HepG2 (cell line): ENCODE results near the gene CREB3. TPM values are rescaled to one million over a fixed set of nuclear protein-coding genes. Genes with fewer than 3 reads are reported as not detected.

Experiments used
- ATAC-seq: fragments of 200-7000 bp; cut with Tn5 transposase; 3 replicates; pipeline ENCODE4 v1.9.1; 2020; ENCODE audit warnings: mild to moderate bottlenecking, moderate library complexity
- BruUV-seq: library from RNA; stranded (reverse); fragments of 400-500 nt; replicated peaks from 2 replicates; lab custom pipeline; 2021; lab: Mats Ljungman, UMichigan
- CTCF ChIA-PET: fragments of 300-600 bp; formaldehyde crosslinking; extraction: SDS; loops from one replicate; lab custom pipeline; 2021; ENCODE audit warnings: low total read pairs, inconsistent platforms, low intra/inter-chr PET ratio; lab: Yijun Ruan, JAX
- POLR2A ChIA-PET: fragments of 350-600 bp; sonication (Branson Sonifier 250); formaldehyde crosslinking; loops from one replicate; lab custom pipeline; 2020; ENCODE audit warnings: antibody characterized with exemption, inconsistent platforms; lab: Yijun Ruan, JAX
- DNase-seq: peaks from one replicate; pipeline ENCODE4 v3.0.0-alpha.2; 2015; ENCODE audit warnings: low spot score
- FAIRE-seq: peaks from 3 replicates; lab custom pipeline; 2011; peaks lifted over from hg19 to GRCh38; lab: Jason Lieb, UNC
- H2AFZ ChIP-seq: one replicate; pipeline ENCODE4 v1.6.1; 2011; ENCODE audit warnings: low read length, inconsistent platforms
- H3K27ac ChIP-seq: fragments of 300-600 bp; 3 replicates; pipeline ENCODE4 v1.8.0; 2011; ENCODE audit warnings: mixed run types, mild to moderate bottlenecking, mixed read lengths, low read length, inconsistent platforms; ENCODE audit not compliant: insufficient read depth; ENCODE audit errors: extremely low read length
- H3K27me3 ChIP-seq, 2 experiments: fragments of 200-600 bp in 1 of 2; 2 replicates in 1 of 2; 3 replicates in 1 of 2; pipeline versions ENCODE4 v1.6.0 to v1.8.0; 2011; ENCODE audit warnings: low read length in 2 of 2, mild to moderate bottlenecking in 2 of 2, moderate library complexity in 2 of 2, inconsistent platforms in 1 of 2; ENCODE audit not compliant: insufficient read depth in 2 of 2, control insufficient read depth in 1 of 2
- H3K36me3 ChIP-seq, 2 experiments: fragments of 200-600 bp in 1 of 2; replicated peaks in 1 of 2; 2 replicates in 1 of 2; 3 replicates in 1 of 2; pipeline versions ENCODE4 v1.5.1 to v1.8.0; 2011; ENCODE audit warnings: low read length in 2 of 2, inconsistent platforms in 1 of 2; ENCODE audit not compliant: insufficient read depth in 2 of 2, control insufficient read depth in 1 of 2
- H3K4me1 ChIP-seq: 2 replicates; pipeline ENCODE4 v1.5.1; 2012; ENCODE audit warnings: low read length, inconsistent platforms; ENCODE audit not compliant: insufficient read depth
- H3K4me2 ChIP-seq: 2 replicates; pipeline ENCODE4 v1.6.0; 2011; ENCODE audit warnings: low read depth, low read length, inconsistent platforms
- H3K4me3 ChIP-seq, 3 experiments: fragments of 200-600 bp in 1 of 3; sonication (generic), shearing (Covaris generic) in 1 of 3; replicated peaks in 1 of 3; 2 replicates each; pipeline ENCODE4 v1.5.1; 2011 to 2016; ENCODE audit warnings: low read length in 3 of 3, inconsistent platforms in 2 of 3, low read depth in 2 of 3, mild to moderate bottlenecking in 2 of 3, control low read depth in 1 of 3, mixed read lengths in 1 of 3; ENCODE audit not compliant: insufficient read depth in 1 of 3
- H3K79me2 ChIP-seq: one replicate; pipeline ENCODE4 v1.6.1; 2011; ENCODE audit warnings: low read length, inconsistent platforms; ENCODE audit not compliant: insufficient read depth
- H3K9ac ChIP-seq: 2 replicates; pipeline ENCODE4 v1.6.0; 2011; ENCODE audit warnings: mild to moderate bottlenecking, low read depth, low read length, inconsistent platforms; ENCODE audit not compliant: insufficient read depth
- H3K9me3 ChIP-seq: 2 replicates; pipeline ENCODE4 v1.5.1; 2012; ENCODE audit warnings: mild to moderate bottlenecking, low read length
- H4K20me1 ChIP-seq: 2 replicates; pipeline ENCODE4 v1.6.0; 2011; ENCODE audit warnings: inconsistent platforms, mild to moderate bottlenecking, low read length, moderate library complexity; ENCODE audit not compliant: insufficient read depth
- ARNTL ChIP-seq: sonication (generic); formaldehyde crosslinking; IDR thresholded peaks from 2 replicates; pipeline ENCODE4 v1.4.0; 2020; ENCODE audit warnings: mild to moderate bottlenecking, missing genetic modification reagents
- ATF7-NPFF ChIP-seq: sonication (generic); formaldehyde crosslinking; IDR thresholded peaks from 2 replicates; pipeline ENCODE4 v1.8.1; 2023; ENCODE audit warnings: mild to moderate bottlenecking, low read depth, missing genetic modification reagents, moderate library complexity
- SMAD1 ChIP-seq: sonication (generic); formaldehyde crosslinking; IDR thresholded peaks from 2 replicates; pipeline ENCODE4 v1.4.0; 2020; ENCODE audit warnings: missing genetic modification reagents, low read depth, mild to moderate bottlenecking, borderline replicate concordance
- ZFP36L1 ChIP-seq: sonication (generic); formaldehyde crosslinking; IDR thresholded peaks from 2 replicates; pipeline ENCODE4 v1.8.0; 2022; ENCODE audit warnings: mild to moderate bottlenecking, missing genetic modification reagents, moderate library complexity
- ZNF383 ChIP-seq: sonication (generic); formaldehyde crosslinking; IDR thresholded peaks from 2 replicates; pipeline ENCODE4 v1.4.0; 2020; ENCODE audit warnings: missing genetic modification reagents, mild to moderate bottlenecking, borderline replicate concordance
- WGBS: methylation state at CpG from one replicate; pipeline ENCODE4 v1.1.6; 2017; ENCODE audit warnings: low lambda C conversion rate; 5-methylcytosine and 5-hydroxymethylcytosine counted together
- in situ Hi-C: cut with HindIII; loops from 2 replicates; pipeline ENCODE4 v1.10.0; 2017; ENCODE audit warnings: low pct_unique_long_range_greater_than_20kb; ENCODE audit not compliant: extremely low pct_ligation_motif_present
- intact Hi-C: fragments of 100-400 bp; cut with micrococcal nuclease; formaldehyde crosslinking; loops from one replicate; pipeline ENCODE4 v1.10.0; 2022; ENCODE audit not compliant: unreplicated experiment
- polyA plus RNA-seq, 8 experiments: library from polyadenylated mRNA; depleted of rRNA in 3 of 8; stranded (reverse) in 7 of 8; unstranded in 1 of 8; fragments of >200 nt; fragmentation: Illumina TruSeq in 4 of 8; extraction: Trizol in 4 of 8; gene quantifications; 2 replicates each; pipeline versions ENCODE4 v1.2.1 to v1.2.3, GENCODE V29; 2011 to 2016; ENCODE audit warnings: low read depth in 4 of 8, missing spikeins in 1 of 8, mixed read lengths in 1 of 8; ENCODE audit not compliant: insufficient read depth in 1 of 8
- total RNA-seq, 5 experiments: library from RNA; depleted of rRNA; stranded (reverse); fragments of >200 nt; fragmentation: Illumina TruSeq; extraction: Trizol; gene quantifications; 2 replicates each; pipeline ENCODE4 v1.2.3, GENCODE V29; 2016; ENCODE audit warnings: low read depth in 1 of 5
- TF ChIP-seq, protein P1 (sequence below): sonication (generic); formaldehyde crosslinking; IDR thresholded peaks from 2 replicates; pipeline ENCODE4 v1.8.1; 2022; ENCODE audit warnings: low read depth, mild to moderate bottlenecking, missing genetic modification reagents
- TF ChIP-seq, protein P2 (sequence below): sonication (generic); formaldehyde crosslinking; IDR thresholded peaks from 2 replicates; pipeline ENCODE4 v1.4.0; 2020; ENCODE audit warnings: missing genetic modification reagents, borderline replicate concordance
- TF ChIP-seq, protein P3 (sequence below): IDR thresholded peaks from 2 replicates; pipeline ENCODE4 v1.6.1; 2012; ENCODE audit warnings: low read length, improper control_type of control experiment

CREB3 gene
- total and polyA plus RNA-seq, 2 of the 13 experiments (the other 11 are each of a cell fraction or from before 2014, with no cell fraction given): 11.1 to 34.2 TPM

DNA sequence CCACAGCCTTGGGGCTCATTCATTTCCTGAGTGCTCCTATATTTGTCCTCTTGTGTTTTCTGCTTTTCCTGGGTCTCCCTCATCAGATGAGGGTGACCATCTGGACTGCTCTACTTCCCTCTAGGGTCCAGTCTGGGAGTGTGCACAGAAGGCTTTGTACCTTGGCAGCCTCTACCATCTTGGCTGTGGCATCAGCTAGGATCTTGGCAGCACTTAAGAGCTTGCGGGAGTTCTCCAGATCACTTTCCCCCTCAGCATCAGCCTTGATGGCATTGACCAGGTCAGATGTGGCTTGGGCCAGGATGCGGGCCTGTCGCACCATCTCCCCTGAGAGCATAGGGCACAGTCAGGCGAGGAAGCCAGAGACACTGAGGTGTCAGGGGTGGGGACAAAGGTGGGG lies 16.2 kb upstream of the CREB3 start:
- no peak overlapping the region for H3K4me3 ChIP-seq
- TF ChIP-seq ZFP36L1 (CRISPR knock-in tag): no peak
- TF ChIP-seq, protein P1, sequence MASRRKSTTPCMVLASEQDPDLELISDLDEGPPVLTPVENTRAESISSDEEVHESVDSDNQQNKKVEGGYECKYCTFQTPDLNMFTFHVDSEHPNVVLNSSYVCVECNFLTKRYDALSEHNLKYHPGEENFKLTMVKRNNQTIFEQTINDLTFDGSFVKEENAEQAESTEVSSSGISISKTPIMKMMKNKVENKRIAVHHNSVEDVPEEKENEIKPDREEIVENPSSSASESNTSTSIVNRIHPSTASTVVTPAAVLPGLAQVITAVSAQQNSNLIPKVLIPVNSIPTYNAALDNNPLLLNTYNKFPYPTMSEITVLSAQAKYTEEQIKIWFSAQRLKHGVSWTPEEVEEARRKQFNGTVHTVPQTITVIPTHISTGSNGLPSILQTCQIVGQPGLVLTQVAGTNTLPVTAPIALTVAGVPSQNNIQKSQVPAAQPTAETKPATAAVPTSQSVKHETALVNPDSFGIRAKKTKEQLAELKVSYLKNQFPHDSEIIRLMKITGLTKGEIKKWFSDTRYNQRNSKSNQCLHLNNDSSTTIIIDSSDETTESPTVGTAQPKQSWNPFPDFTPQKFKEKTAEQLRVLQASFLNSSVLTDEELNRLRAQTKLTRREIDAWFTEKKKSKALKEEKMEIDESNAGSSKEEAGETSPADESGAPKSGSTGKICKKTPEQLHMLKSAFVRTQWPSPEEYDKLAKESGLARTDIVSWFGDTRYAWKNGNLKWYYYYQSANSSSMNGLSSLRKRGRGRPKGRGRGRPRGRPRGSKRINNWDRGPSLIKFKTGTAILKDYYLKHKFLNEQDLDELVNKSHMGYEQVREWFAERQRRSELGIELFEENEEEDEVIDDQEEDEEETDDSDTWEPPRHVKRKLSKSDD (CRISPR knock-in tag): no peak
- TF ChIP-seq ATF7-NPFF: no peak
- TF ChIP-seq, protein P2, sequence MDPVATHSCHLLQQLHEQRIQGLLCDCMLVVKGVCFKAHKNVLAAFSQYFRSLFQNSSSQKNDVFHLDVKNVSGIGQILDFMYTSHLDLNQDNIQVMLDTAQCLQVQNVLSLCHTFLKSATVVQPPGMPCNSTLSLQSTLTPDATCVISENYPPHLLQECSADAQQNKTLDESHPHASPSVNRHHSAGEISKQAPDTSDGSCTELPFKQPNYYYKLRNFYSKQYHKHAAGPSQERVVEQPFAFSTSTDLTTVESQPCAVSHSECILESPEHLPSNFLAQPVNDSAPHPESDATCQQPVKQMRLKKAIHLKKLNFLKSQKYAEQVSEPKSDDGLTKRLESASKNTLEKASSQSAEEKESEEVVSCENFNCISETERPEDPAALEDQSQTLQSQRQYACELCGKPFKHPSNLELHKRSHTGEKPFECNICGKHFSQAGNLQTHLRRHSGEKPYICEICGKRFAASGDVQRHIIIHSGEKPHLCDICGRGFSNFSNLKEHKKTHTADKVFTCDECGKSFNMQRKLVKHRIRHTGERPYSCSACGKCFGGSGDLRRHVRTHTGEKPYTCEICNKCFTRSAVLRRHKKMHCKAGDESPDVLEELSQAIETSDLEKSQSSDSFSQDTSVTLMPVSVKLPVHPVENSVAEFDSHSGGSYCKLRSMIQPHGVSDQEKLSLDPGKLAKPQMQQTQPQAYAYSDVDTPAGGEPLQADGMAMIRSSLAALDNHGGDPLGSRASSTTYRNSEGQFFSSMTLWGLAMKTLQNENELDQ: no peak
- no peak for TF ChIP-seq SMAD1
- TF ChIP-seq ZNF383 (CRISPR knock-in tag): no peak
- TF ChIP-seq ARNTL: no peak
- TF ChIP-seq, protein P3, sequence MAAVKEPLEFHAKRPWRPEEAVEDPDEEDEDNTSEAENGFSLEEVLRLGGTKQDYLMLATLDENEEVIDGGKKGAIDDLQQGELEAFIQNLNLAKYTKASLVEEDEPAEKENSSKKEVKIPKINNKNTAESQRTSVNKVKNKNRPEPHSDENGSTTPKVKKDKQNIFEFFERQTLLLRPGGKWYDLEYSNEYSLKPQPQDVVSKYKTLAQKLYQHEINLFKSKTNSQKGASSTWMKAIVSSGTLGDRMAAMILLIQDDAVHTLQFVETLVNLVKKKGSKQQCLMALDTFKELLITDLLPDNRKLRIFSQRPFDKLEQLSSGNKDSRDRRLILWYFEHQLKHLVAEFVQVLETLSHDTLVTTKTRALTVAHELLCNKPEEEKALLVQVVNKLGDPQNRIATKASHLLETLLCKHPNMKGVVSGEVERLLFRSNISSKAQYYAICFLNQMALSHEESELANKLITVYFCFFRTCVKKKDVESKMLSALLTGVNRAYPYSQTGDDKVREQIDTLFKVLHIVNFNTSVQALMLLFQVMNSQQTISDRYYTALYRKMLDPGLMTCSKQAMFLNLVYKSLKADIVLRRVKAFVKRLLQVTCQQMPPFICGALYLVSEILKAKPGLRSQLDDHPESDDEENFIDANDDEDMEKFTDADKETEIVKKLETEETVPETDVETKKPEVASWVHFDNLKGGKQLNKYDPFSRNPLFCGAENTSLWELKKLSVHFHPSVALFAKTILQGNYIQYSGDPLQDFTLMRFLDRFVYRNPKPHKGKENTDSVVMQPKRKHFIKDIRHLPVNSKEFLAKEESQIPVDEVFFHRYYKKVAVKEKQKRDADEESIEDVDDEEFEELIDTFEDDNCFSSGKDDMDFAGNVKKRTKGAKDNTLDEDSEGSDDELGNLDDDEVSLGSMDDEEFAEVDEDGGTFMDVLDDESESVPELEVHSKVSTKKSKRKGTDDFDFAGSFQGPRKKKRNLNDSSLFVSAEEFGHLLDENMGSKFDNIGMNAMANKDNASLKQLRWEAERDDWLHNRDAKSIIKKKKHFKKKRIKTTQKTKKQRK: no peak
- H4K20me1 ChIP-seq: no peaks in the 10 kb centered on the region
- H3K36me3 ChIP-seq: peaks cover 61 to 96% of the 10 kb centered on the region in 2 experiments
- ChIA-PET POLR2A (interaction anchor here (1.9 kb wide), 1 partner anchor 11 kb away, joined by 9 read pairs; no protein-coding TSS in a partner anchor), CTCF (no interaction called here)
- H3K9me3 ChIP-seq: no peaks in the 10 kb centered on the region
- no peak overlapping the region for H3K9ac ChIP-seq
- no peaks in the 10 kb centered on the region for H3K4me1 ChIP-seq
- intact Hi-C loops: no loop called here
- no peaks in the 10 kb centered on the region for H3K79me2 ChIP-seq
- peak; percentile 29 for ATAC-seq
- no peaks in the 10 kb centered on the region for H3K27me3 ChIP-seq
- in situ Hi-C loops: no loop called here
- no peak overlapping the region for H3K4me2 ChIP-seq
- DNase-seq: no peak
- H3K27ac ChIP-seq: no peak overlapping the region
- no peak for FAIRE-seq
- H2AFZ ChIP-seq: no peak overlapping the region
- 98% methylated on average over 4 of the region's 4 CpGs for WGBS
- BruUV-seq: no TSS peak
